GM12875 (cell line): Measurements from ENCODE around the gene TEX2.

Experiments
- H3K4me3 ChIP-seq: one replicate; pipeline ENCODE4 v1.5.1; 2011; ENCODE audit warnings: low read depth, low read length, control low read depth
- TF ChIP-seq, protein P1 (sequence below): IDR thresholded peaks from 2 replicates; pipeline ENCODE4 v1.5.1; 2011; ENCODE audit warnings: low read depth, mild to moderate bottlenecking, control low read depth, inconsistent platforms, low read length, moderate library complexity, borderline replicate concordance; ENCODE audit not compliant: insufficient read depth

The TEX2 gene

DNA sequence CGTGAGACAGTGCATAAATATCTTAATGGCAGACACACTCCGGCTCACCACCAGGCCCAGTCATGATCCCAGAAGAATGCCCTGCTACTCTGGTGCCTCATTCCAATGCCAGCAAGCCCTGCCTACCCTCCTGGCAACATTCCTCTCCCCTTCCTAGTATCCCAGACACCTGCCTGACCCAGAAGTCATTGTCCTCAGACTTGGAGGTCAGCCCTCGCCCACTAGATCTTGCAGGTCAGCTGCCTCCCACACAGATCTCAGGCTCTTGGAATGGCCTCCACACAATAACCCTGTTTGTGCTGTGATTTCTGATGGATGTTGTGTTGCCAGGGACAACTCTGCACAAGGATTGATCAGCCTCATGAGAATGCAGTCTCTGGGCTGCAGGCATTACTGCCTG is 1.8 kb upstream of the TEX2 start:
- no peak overlapping the region for H3K4me3 ChIP-seq
- TF ChIP-seq, protein P1, sequence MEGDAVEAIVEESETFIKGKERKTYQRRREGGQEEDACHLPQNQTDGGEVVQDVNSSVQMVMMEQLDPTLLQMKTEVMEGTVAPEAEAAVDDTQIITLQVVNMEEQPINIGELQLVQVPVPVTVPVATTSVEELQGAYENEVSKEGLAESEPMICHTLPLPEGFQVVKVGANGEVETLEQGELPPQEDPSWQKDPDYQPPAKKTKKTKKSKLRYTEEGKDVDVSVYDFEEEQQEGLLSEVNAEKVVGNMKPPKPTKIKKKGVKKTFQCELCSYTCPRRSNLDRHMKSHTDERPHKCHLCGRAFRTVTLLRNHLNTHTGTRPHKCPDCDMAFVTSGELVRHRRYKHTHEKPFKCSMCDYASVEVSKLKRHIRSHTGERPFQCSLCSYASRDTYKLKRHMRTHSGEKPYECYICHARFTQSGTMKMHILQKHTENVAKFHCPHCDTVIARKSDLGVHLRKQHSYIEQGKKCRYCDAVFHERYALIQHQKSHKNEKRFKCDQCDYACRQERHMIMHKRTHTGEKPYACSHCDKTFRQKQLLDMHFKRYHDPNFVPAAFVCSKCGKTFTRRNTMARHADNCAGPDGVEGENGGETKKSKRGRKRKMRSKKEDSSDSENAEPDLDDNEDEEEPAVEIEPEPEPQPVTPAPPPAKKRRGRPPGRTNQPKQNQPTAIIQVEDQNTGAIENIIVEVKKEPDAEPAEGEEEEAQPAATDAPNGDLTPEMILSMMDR: no peak

DNA sequence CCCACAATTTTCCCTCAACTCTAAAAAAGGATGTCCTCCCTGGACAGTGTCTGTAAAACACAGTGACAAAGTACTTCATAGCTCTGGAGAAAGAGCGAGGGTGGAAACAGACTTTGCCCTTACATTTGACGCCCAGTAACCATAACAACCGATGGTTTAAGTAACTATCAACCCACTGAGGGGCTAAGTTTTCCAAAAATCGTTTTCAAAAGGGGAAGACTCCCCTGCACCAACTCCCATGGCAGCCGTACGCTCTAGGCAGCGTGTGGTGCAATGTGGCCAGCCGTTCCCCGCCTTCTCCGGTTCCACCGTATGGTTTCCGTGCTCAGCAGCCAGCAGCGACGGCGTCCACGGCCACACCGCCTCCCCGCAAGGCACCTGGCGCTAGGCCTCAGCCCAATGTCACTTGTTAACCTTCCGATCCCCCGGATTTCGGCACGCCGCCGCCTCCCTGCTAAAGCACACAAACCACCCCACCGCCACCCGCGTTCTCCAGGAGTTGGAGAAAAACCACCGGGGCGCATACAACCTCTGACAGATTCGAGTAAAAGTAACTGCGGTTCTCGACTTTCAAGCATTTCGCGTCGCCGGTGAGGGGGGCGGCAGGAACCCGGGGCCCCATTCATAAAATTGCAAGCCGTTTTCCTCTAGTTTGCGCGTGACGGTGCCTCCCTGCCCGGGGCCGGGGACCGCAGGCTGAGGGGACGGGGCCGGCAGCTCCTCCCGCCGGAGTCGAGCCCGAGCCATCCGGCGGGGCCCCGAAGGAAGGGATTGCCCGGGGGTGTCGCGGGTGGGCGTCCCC is 661 bp downstream of the TEX2 start:
- TF ChIP-seq, protein P1: no peak
- H3K4me3 ChIP-seq: peak overlapping the region; percentile 78

DNA sequence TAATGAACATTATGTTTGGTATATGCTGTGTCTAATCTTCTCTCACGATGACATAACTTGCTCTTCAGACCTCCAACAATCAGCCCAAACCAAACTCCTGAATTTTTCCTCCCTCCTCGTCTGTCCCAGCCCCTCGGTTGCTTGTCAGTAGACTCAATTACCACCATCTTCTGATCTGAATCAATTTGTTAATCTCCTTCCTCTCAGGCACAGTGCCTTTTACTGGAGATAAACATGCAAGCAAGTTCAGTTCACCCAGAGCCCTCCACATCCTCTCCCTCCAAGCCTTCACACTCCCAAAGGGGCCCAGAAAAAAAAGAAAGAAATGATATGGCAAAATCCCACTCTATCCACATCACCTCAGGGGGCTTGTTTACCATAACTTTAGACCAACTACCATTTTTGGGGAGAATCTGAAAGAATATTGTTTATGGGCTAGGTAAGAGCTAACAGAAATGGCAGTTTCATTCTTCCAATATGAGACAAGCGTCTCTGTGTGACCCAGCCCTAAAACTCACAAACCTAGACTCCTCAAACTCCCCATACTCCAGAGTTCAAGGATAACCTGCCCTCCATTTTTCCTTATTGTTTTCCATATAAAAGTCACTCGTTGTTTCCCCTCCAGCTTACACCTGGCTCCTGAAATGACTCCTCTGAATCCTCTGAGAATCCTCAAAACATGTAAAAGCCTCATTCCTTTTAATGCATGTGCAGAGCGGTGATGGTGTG is 1.5 kb downstream of the TEX2 start:
- TF ChIP-seq, protein P1: no peak
- no peak overlapping the region for H3K4me3 ChIP-seq

DNA sequence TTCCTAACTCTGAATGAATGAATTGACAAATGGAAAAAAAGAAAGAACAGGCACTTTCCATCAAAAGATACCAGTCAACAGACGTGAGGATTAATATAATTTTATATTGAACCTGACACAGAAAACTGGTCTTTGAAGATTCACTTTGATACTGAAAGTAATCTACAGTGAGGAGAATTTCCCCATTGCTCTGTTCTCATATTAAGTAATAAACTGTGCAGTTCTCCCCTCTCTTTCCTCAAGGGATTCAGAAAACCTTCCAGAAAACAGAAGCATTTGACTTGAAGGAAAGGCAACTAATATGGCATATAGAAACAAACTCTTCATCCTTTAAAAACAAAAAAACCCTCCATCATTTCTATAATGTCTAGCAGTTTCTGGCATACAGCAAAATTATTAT is 2.2 kb downstream of the TEX2 start:
- no peak overlapping the region for H3K4me3 ChIP-seq
- TF ChIP-seq, protein P1: no peak

DNA sequence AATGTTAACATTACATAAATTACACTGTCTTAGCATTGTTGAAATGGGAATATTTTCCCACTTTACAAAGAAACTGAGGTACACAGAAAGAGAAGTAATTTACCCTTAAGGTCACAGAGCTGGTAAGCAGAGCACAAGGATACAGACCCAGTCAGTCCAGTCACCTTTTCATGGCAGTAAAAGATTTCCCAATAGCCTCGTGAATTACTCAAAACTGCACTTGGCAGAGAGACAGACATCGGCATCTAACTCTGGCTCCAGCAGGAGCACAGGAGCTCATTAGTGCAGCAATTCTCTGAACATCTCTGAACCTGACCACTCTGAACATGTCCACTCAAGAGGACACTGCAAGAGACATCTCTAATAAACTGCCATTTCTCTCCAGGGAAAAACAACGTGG is 3.1 kb downstream of the TEX2 start:
- no peak overlapping the region for H3K4me3 ChIP-seq

DNA sequence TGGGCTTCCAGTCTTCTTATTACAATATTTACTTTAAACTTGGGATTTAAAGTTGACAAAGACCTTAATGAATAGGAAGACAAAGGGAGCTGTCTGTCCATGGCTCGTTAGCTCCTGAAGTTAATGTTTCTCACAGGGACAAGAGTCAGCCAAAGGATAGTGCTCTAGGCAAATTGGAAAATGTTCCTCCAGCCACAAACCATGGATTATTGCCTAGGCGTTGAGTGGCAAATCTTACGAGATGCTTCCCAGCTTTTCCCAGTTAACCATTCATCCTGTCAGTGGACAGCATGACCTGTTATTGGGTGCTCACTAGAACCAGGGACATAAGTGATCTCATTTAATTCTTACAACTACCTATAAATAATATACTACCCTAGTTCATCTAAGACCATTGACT is 3.6 kb downstream of the TEX2 start:
- TF ChIP-seq, protein P1: no peak
- H3K4me3 ChIP-seq: no peak overlapping the region

More for the DNA sequence above, 3.1 kb downstream of the TEX2 start:
- TF ChIP-seq, protein P1: no peak
